ENCODE data around the gene USP1.

Gene USP1

DNA sequence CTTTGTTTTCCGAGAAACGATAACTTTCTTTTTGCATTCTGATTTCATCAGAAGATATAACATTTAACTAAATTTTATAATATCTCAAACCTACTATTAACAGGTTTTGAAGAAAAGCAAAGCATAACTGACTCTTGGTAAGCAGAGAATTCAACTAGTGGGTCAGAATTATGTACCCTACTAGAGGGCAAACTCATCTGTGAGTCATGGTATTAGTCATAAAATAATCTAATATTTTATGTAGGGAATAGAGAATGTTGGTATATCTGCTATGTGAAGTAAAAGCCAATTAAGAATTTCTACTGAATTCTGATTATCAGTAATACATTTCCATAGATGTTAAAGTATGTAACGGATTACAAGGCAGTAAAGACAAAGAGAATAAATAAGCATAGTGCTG is 56.8 kb downstream of the USP1 start:
- DNase-seq = no peak

DNA sequence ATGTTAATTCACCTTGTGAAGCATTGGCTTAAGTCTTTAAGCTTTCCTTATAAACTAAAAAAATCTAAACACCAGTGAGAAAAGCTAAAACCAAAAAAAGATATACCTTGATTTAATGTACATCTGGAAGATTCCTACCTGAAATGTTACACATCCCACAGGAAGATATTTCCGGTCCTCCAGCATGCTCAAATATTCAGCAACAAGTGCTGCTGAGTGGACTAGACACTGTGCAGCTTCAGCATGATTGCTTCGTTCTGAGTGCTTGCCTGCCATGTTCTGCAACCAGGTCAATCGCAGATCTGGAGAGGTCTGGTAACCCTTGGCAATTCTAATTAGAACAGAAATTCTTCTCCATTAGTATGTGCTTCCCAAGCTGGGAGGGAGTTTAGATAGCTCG is 57.3 kb downstream of the USP1 start:
- DNase-seq = no peak

DNA sequence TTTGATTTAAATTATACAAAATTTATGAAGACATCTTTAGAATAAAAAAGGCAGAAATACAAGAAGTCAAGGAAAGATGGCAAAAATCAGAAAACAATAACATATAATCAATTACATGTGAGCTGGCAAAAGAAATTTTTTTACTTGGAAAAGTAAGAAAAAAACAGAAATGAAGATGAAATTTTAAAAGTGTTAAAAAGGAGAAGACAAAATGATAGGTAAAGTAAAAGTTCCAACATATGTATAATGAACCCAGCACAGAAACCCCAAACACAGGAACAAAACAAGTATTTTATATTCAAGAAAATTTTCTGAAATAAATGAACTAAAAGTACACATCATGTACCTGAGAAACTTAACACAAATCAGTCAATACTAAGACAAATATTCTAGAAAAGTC is 63.4 kb downstream of the USP1 start:
- DNase-seq = no peak
